K562 (cell line): ENCODE measurements around the gene ATXN10. TPM values are rescaled to one million over a fixed set of nuclear protein-coding genes. Genes with fewer than 3 reads are reported as not detected.

Source experiments
- ATAC-seq: fragments of 200-7000 bp; cut with Tn5 transposase; 3 replicates; pipeline ENCODE4 v1.9.1; 2020; ENCODE audit warnings: moderate library complexity
- BruUV-seq: library from RNA; stranded (reverse); fragments of 400-500 nt; replicated peaks from 2 replicates; lab custom pipeline; 2021; lab: Mats Ljungman, UMichigan
- CTCF ChIA-PET: fragments of 300-600 bp; formaldehyde crosslinking; extraction: SDS; loops from one replicate; lab custom pipeline; 2021; ENCODE audit warnings: low intra/inter-chr PET ratio; lab: Yijun Ruan, JAX
- POLR2A ChIA-PET: fragments of 300-600, 350-650 bp; sonication (Branson Sonifier 250); formaldehyde crosslinking; extraction: SDS; loops from one replicate; lab custom pipeline; 2021; ENCODE audit warnings: antibody characterized with exemption, inconsistent platforms; lab: Yijun Ruan, JAX
- DNase-seq, 4 experiments: peaks; one replicate each; pipeline versions ENCODE4 v3.0.0 to v3.0.0-alpha.2; 2011 to 2018; ENCODE audit warnings: low spot score in 3 of 4, mixed read lengths in 3 of 4; ENCODE audit errors: extremely low read depth in 1 of 4
- FAIRE-seq: peaks from 2 replicates; lab custom pipeline; 2011; peaks lifted over from hg19 to GRCh38; lab: Jason Lieb, UNC
- H2AFZ ChIP-seq: 2 replicates; pipeline ENCODE4 v1.6.0; 2011; ENCODE audit warnings: low read depth, low read length, control low read depth, inconsistent platforms
- H3K27ac ChIP-seq: fragments of 200-600 bp; 3 replicates; pipeline ENCODE4 v1.8.0; 2011; ENCODE audit warnings: low read depth, mild to moderate bottlenecking, control low read depth, inconsistent platforms, low read length, moderate library complexity, mixed read lengths; ENCODE audit errors: extremely low read depth
- H3K27me3 ChIP-seq, 2 experiments: fragments of 300-600 bp in 1 of 2; 2 replicates in 1 of 2; 3 replicates in 1 of 2; pipeline versions ENCODE4 v1.6.0 to v1.8.0; 2011; ENCODE audit warnings: inconsistent platforms in 2 of 2, low read length in 2 of 2, mild to moderate bottlenecking in 1 of 2, mixed read lengths in 1 of 2, moderate library complexity in 1 of 2; ENCODE audit not compliant: control insufficient read depth in 2 of 2, insufficient read depth in 2 of 2
- H3K36me3 ChIP-seq: fragments of 300-600 bp; 3 replicates; pipeline ENCODE4 v1.8.0; 2011; ENCODE audit warnings: mild to moderate bottlenecking, low read length, inconsistent platforms; ENCODE audit not compliant: control insufficient read depth, insufficient read depth
- H3K4me1 ChIP-seq, 2 experiments: fragments of 200-600 bp in 1 of 2; replicated peaks in 1 of 2; 2 replicates in 1 of 2; 3 replicates in 1 of 2; pipeline versions ENCODE4 v1.5.1 to v1.8.0; 2011; ENCODE audit warnings: inconsistent platforms in 2 of 2, low read length in 2 of 2, mild to moderate bottlenecking in 1 of 2, mixed read lengths in 1 of 2, moderate library complexity in 1 of 2; ENCODE audit not compliant: control insufficient read depth in 2 of 2, insufficient read depth in 2 of 2
- H3K4me2 ChIP-seq: 2 replicates; pipeline ENCODE4 v1.6.1; 2011; ENCODE audit warnings: low read length, control low read depth, inconsistent platforms, mixed read lengths; ENCODE audit not compliant: insufficient read depth
- H3K4me3 ChIP-seq: fragments of 200-600 bp; sonication (generic), shearing (Covaris generic); 2 replicates; pipeline ENCODE4 v1.5.1; 2016; ENCODE audit warnings: control low read depth, inconsistent platforms
- H3K79me2 ChIP-seq: fragments of 200-600 bp; 3 replicates; pipeline ENCODE4 v1.8.0; 2011; ENCODE audit warnings: low read length, inconsistent platforms; ENCODE audit not compliant: control insufficient read depth, insufficient read depth
- H3K9ac ChIP-seq, 2 experiments: 2 replicates each; pipeline versions ENCODE4 v1.6.0 to v1.6.1; 2011; ENCODE audit warnings: low read depth in 2 of 2, low read length in 2 of 2, control low read depth in 1 of 2, inconsistent platforms in 1 of 2, mild to moderate bottlenecking in 1 of 2, mixed read lengths in 1 of 2; ENCODE audit not compliant: insufficient read depth in 1 of 2
- H3K9me1 ChIP-seq: one replicate; pipeline ENCODE4 v1.6.0; 2011; ENCODE audit warnings: inconsistent platforms, mild to moderate bottlenecking, low read length, moderate library complexity; ENCODE audit not compliant: control insufficient read depth, insufficient read depth
- H3K9me3 ChIP-seq: replicated peaks from 2 replicates; pipeline ENCODE4 v1.5.1; 2011; ENCODE audit warnings: low read depth, low read length, inconsistent platforms; ENCODE audit not compliant: control insufficient read depth, insufficient read depth
- H4K20me1 ChIP-seq: replicated peaks from 2 replicates; pipeline ENCODE4 v1.6.1; 2011; ENCODE audit warnings: low read length, inconsistent platforms, mixed read lengths; ENCODE audit not compliant: control insufficient read depth, insufficient read depth
- CEBPB ChIP-seq: fragments of 450-650 bp; IDR thresholded peaks from 2 replicates; pipeline ENCODE4 v1.6.1; 2016; ENCODE audit warnings: missing genetic modification characterization, missing compliant biosample characterization
- HDAC3 ChIP-seq: fragments of 450-650 bp; IDR thresholded peaks from 2 replicates; pipeline ENCODE4 v1.6.1; 2018; ENCODE audit warnings: borderline replicate concordance, mild to moderate bottlenecking, moderate library complexity; ENCODE audit not compliant: partially characterized antibody
- MCM5 ChIP-seq: fragments of 450-650 bp; IDR thresholded peaks from 2 replicates; pipeline ENCODE4 v1.6.1; 2016; ENCODE audit warnings: low read depth
- POLR2AphosphoS5 ChIP-seq: IDR thresholded peaks from 2 replicates; pipeline ENCODE4 v1.6.1; 2011; ENCODE audit warnings: mild to moderate bottlenecking, low read depth, low read length, moderate library complexity; ENCODE audit not compliant: control insufficient read depth, insufficient read depth
- POLR2H ChIP-seq: IDR thresholded peaks from 2 replicates; pipeline ENCODE4 v1.6.1; 2016; ENCODE audit warnings: missing genetic modification characterization, low read depth, mild to moderate bottlenecking, control low read depth, missing compliant biosample characterization, moderate library complexity
- TEAD4 ChIP-seq, 2 experiments: sonication (generic) in 1 of 2; formaldehyde crosslinking in 1 of 2; IDR thresholded peaks; 2 replicates each; pipeline versions ENCODE4 v1.6.1 to v1.8.0; 2012 to 2022; ENCODE audit warnings: borderline replicate concordance in 1 of 2, inconsistent platforms in 1 of 2, low read length in 1 of 2, mild to moderate bottlenecking in 1 of 2, missing genetic modification reagents in 1 of 2
- UBTF ChIP-seq, 2 experiments: IDR thresholded peaks; 2 replicates each; pipeline ENCODE4 v1.6.1; 2012; ENCODE audit warnings: improper control_type of control experiment in 2 of 2, low read depth in 2 of 2, low read length in 2 of 2, borderline replicate concordance in 1 of 2
- ZBTB2 ChIP-seq: fragments of 450-650 bp; IDR thresholded peaks from 2 replicates; pipeline ENCODE4 v1.6.1; 2016; ENCODE audit warnings: antibody characterized with exemption
- ZBTB49 ChIP-seq: sonication (generic); formaldehyde crosslinking; IDR thresholded peaks from 2 replicates; pipeline ENCODE4 v1.8.0; 2022; ENCODE audit warnings: missing genetic modification reagents, mild to moderate bottlenecking, borderline replicate concordance
- ZNF436 ChIP-seq: fragments of 250-450, 450-650 bp; sonication (Bioruptor Pico); formaldehyde crosslinking; IDR thresholded peaks from 2 replicates; pipeline ENCODE4 v1.7.0; 2020; ENCODE audit warnings: mild to moderate bottlenecking
- ZNF444 ChIP-seq: fragments of 250-450 bp; sonication (Bioruptor Pico); IDR thresholded peaks from 2 replicates; pipeline ENCODE4 v1.4.0; 2020; ENCODE audit warnings: mild to moderate bottlenecking, moderate library complexity
- WGBS: fragments of 100-300 bp; shearing (Covaris generic); methylation state at CpG from one replicate; pipeline ENCODE4 v1.1.6; 2016; ENCODE audit warnings: low coverage, mixed read lengths; ENCODE audit not compliant: insufficient coverage; ENCODE audit errors: missing lambda C conversion rate; 5-methylcytosine and 5-hydroxymethylcytosine counted together
- in situ Hi-C: fragments of 300-500 bp; cut with MboI; formaldehyde crosslinking; loops from 4 replicates; pipeline ENCODE4 v1.15.0; 2018; ENCODE audit warnings: inconsistent platforms, mixed read lengths
- intact Hi-C: fragments of 100-400 bp; cut with micrococcal nuclease; formaldehyde crosslinking; loops from 2 replicates; pipeline ENCODE4 v1.14.2; 2022
- polyA plus RNA-seq, 8 experiments: library from polyadenylated mRNA; depleted of rRNA in 4 of 8; stranded (reverse) in 5 of 8; unstranded in 3 of 8; fragments of >200 nt; fragmentation: Nextera tagmentation in 2 of 8; fragmentation: Illumina TruSeq in 1 of 8; extraction: Ambion mirVana in 2 of 8; extraction: Trizol in 1 of 8; gene quantifications; 2 replicates each; pipeline versions ENCODE4 v1.2.1 to v1.2.3, GENCODE V29; 2011 to 2014; ENCODE audit warnings: inconsistent platforms in 1 of 8, missing spikeins in 1 of 8
- total RNA-seq, 7 experiments: library from RNA; depleted of rRNA in 6 of 7; stranded (reverse); fragments of >200 nt in 6 of 7; fragmentation: Illumina TruSeq in 2 of 7; extraction: Trizol in 2 of 7; gene quantifications; 2 replicates each; pipeline versions ENCODE4 v1.2.1 to v1.2.3, GENCODE V29; 2011 to 2021; ENCODE audit warnings: low replicate concordance in 1 of 7

ATXN10 gene
- total and polyA plus RNA-seq, 9 of the 15 experiments (the other 6 are each of a cell fraction or from before 2014, with no cell fraction given) = 11.5 to 190 (median 33.6) TPM

- POLR2A ChIA-PET = no interaction called here
- in situ Hi-C loops = loop anchor here (10.0 kb wide), 1 partner anchor 192 kb away; no protein-coding TSS in a partner anchor
- no peak for FAIRE-seq
These were observed 165.0 kb downstream of the ATXN10 start for GRCh38 chr22:45836418-45837169.

More at GRCh38 chr22:45836418-45837169, 165.0 kb downstream of the ATXN10 start:
- H3K4me1 ChIP-seq = no peaks in the 10 kb centered on the region
- CTCF ChIA-PET = no interaction called here
- H4K20me1 ChIP-seq = no peaks in the 10 kb centered on the region
- intact Hi-C loops = no loop called here
- H3K36me3 ChIP-seq = peaks cover 3% of the 10 kb centered on the region; the same call in 1 of the 3 replicates
- DNase-seq (no peak), ATAC-seq (no peak)
- no TSS peak for BruUV-seq
- no peak overlapping the region for H3K4me3 ChIP-seq
- no peaks in the 10 kb centered on the region for H3K27me3 ChIP-seq
- WGBS = 86% methylated on average over 5 of the region's 8 CpGs
- H3K27ac ChIP-seq = no peak overlapping the region
- no peak overlapping the region for H3K9ac ChIP-seq
- H3K79me2 ChIP-seq = no peaks in the 10 kb centered on the region
- no peaks in the 10 kb centered on the region for H3K9me1 ChIP-seq
- no peak overlapping the region for H2AFZ ChIP-seq
- TF ChIP-seq ZBTB2 (no peak), POLR2AphosphoS5 (no peak), ZNF436 (CRISPR knock-in tag) (no peak), UBTF (IDR thresholded peaks at IDR 0.05; ENCODE audit: borderline replicate concordance in 1 of 2, low read depth in 2 of 2, low read length in 2 of 2) (no peak), POLR2H (no peak), TEAD4 (IDR thresholded peaks at IDR 0.05; ENCODE audit: low read length) (no peak), TEAD4 (CRISPR knock-in tag; IDR thresholded peaks at IDR 0.05; ENCODE audit: borderline replicate concordance) (no peak), HDAC3 (no peak), MCM5 (no peak), ZNF444 (CRISPR knock-in tag) (no peak), CEBPB (tag) (no peak), ZBTB49 (CRISPR knock-in tag) (no peak)
- no peak overlapping the region for H3K4me2 ChIP-seq
- no peaks in the 10 kb centered on the region for H3K9me3 ChIP-seq
